H9 (cell line): ENCODE measurements around the gene ANAPC16. TPM values are rescaled to one million over a fixed set of nuclear protein-coding genes. Genes with fewer than 3 reads are reported as not detected.

Experiments used
- DNase-seq: peaks from one replicate; pipeline ENCODE4 v3.0.0-alpha.2; 2017
- H2AFZ ChIP-seq: one replicate; pipeline ENCODE4 v1.6.1; 2013; ENCODE audit warnings: mild to moderate bottlenecking, low read length, control low read depth, moderate library complexity
- H2AK5ac ChIP-seq: 2 replicates; pipeline ENCODE4 v1.6.1; 2013; ENCODE audit warnings: low read length, control low read depth, mixed read lengths; ENCODE audit not compliant: insufficient read length
- H2BK120ac ChIP-seq: one replicate; pipeline ENCODE4 v1.6.1; 2013; ENCODE audit warnings: low read depth, mild to moderate bottlenecking, low read length, control low read depth, inconsistent platforms; ENCODE audit not compliant: poor library complexity, severe bottlenecking
- H2BK12ac ChIP-seq: 2 replicates; pipeline ENCODE4 v1.6.1; 2013; ENCODE audit warnings: low read length, control low read depth, mixed read lengths, low read depth; ENCODE audit not compliant: insufficient read length
- H2BK15ac ChIP-seq: 2 replicates; pipeline ENCODE4 v1.6.1; 2013; ENCODE audit warnings: low read depth, low read length, control low read depth
- H2BK20ac ChIP-seq: one replicate; pipeline ENCODE4 v1.6.1; 2013; ENCODE audit warnings: low read depth, mild to moderate bottlenecking, low read length, control low read depth, inconsistent platforms; ENCODE audit not compliant: poor library complexity, severe bottlenecking
- H2BK5ac ChIP-seq: 2 replicates; pipeline ENCODE4 v1.6.1; 2013; ENCODE audit warnings: low read length, control low read depth, mixed read lengths; ENCODE audit not compliant: insufficient read length
- H3K14ac ChIP-seq: 2 replicates; pipeline ENCODE4 v1.6.1; 2013; ENCODE audit warnings: low read length, control low read depth; ENCODE audit not compliant: insufficient read depth
- H3K18ac ChIP-seq: 2 replicates; pipeline ENCODE4 v1.6.1; 2013; ENCODE audit warnings: low read depth, mild to moderate bottlenecking, mixed read lengths, low read length, control low read depth; ENCODE audit not compliant: insufficient read length
- H3K23ac ChIP-seq: 2 replicates; pipeline ENCODE4 v1.6.1; 2013; ENCODE audit warnings: low read length, control low read depth, mixed read lengths, low read depth; ENCODE audit not compliant: insufficient read length
- H3K23me2 ChIP-seq: 2 replicates; pipeline ENCODE4 v1.6.1; 2013; ENCODE audit warnings: low read depth, mild to moderate bottlenecking, mixed read lengths, low read length, control low read depth; ENCODE audit not compliant: insufficient read length, poor library complexity, severe bottlenecking
- H3K27ac ChIP-seq: 2 replicates; pipeline ENCODE4 v1.5.1; 2013; ENCODE audit warnings: low read length, control low read depth, mixed read lengths, low read depth; ENCODE audit not compliant: insufficient read length
- H3K27me3 ChIP-seq: 2 replicates; pipeline ENCODE4 v1.6.1; 2013; ENCODE audit warnings: low read length, control low read depth, inconsistent platforms; ENCODE audit not compliant: insufficient read depth
- H3K4ac ChIP-seq: 2 replicates; pipeline ENCODE4 v1.6.1; 2013; ENCODE audit warnings: low read depth, mild to moderate bottlenecking, control low read depth, inconsistent platforms, low read length, moderate library complexity
- H3K4me1 ChIP-seq: 2 replicates; pipeline ENCODE4 v1.6.1; 2013; ENCODE audit warnings: low read length, control low read depth, inconsistent platforms; ENCODE audit not compliant: insufficient read depth
- H3K4me2 ChIP-seq: 2 replicates; pipeline ENCODE4 v1.6.1; 2013; ENCODE audit warnings: low read length, control low read depth, mixed read lengths; ENCODE audit not compliant: insufficient read length, insufficient read depth
- H3K56ac ChIP-seq: 2 replicates; pipeline ENCODE4 v1.6.1; 2013; ENCODE audit warnings: low read depth, mild to moderate bottlenecking, mixed read lengths, low read length, control low read depth; ENCODE audit not compliant: insufficient read length
- H3K79me1 ChIP-seq: 2 replicates; pipeline ENCODE4 v1.6.1; 2013; ENCODE audit warnings: low read depth, mild to moderate bottlenecking, moderate library complexity, low read length, control low read depth, inconsistent platforms; ENCODE audit not compliant: insufficient read depth, poor library complexity, severe bottlenecking
- H3K79me2 ChIP-seq: 2 replicates; pipeline ENCODE4 v1.6.1; 2013; ENCODE audit warnings: low read length, control low read depth, inconsistent platforms; ENCODE audit not compliant: insufficient read depth
- H3K9ac ChIP-seq: 2 replicates; pipeline ENCODE4 v1.6.1; 2013; ENCODE audit warnings: low read length, control low read depth, mixed read lengths; ENCODE audit not compliant: insufficient read length; ENCODE audit errors: extremely low read depth
- H3K9me3 ChIP-seq: one replicate; pipeline ENCODE4 v1.6.1; 2013; ENCODE audit warnings: low read depth, low read length, inconsistent platforms; ENCODE audit not compliant: control insufficient read depth
- H3T11ph ChIP-seq: one replicate; pipeline ENCODE4 v1.6.1; 2013; ENCODE audit warnings: mild to moderate bottlenecking, low read length, control low read depth, inconsistent platforms
- H4K20me1 ChIP-seq: one replicate; pipeline ENCODE4 v1.6.1; 2013; ENCODE audit not compliant: control insufficient read depth, insufficient read length, insufficient read depth
- H4K5ac ChIP-seq: 2 replicates; pipeline ENCODE4 v1.6.1; 2013; ENCODE audit warnings: low read depth, mild to moderate bottlenecking, mixed read lengths, low read length, control low read depth; ENCODE audit not compliant: insufficient read length
- H4K8ac ChIP-seq: replicated peaks from 2 replicates; pipeline ENCODE4 v1.6.1; 2013; ENCODE audit warnings: low read length, control low read depth, mixed read lengths, low read depth; ENCODE audit not compliant: insufficient read length
- H4K91ac ChIP-seq: 2 replicates; pipeline ENCODE4 v1.6.1; 2013; ENCODE audit warnings: low read depth, mild to moderate bottlenecking, moderate library complexity, mixed read lengths, low read length, control low read depth; ENCODE audit not compliant: insufficient read length
- H3K27ac Mint-ChIP-seq, 3 experiments: 2 replicates in 2 of 3; 3 replicates in 1 of 3; pipeline ENCODE4 v1.8.0; 2020 to 2021; ENCODE audit warnings: mixed read lengths in 3 of 3, mild to moderate bottlenecking in 1 of 3, moderate library complexity in 1 of 3
- H3K27me3 Mint-ChIP-seq: 2 replicates; pipeline ENCODE4 v1.8.0; 2021; ENCODE audit warnings: low read depth, mild to moderate bottlenecking, moderate library complexity, mixed read lengths
- H3K36me3 Mint-ChIP-seq, 3 experiments: 2 replicates in 2 of 3; 3 replicates in 1 of 3; pipeline ENCODE4 v1.8.0; 2020 to 2021; ENCODE audit warnings: low read depth in 3 of 3, mixed read lengths in 3 of 3; ENCODE audit not compliant: insufficient read depth in 1 of 3
- H3K4me1 Mint-ChIP-seq, 2 experiments: 2 replicates each; pipeline ENCODE4 v1.8.0; 2020; ENCODE audit warnings: mixed read lengths in 2 of 2
- H3K4me3 Mint-ChIP-seq, 2 experiments: 2 replicates in 1 of 2; 3 replicates in 1 of 2; pipeline ENCODE4 v1.8.0; 2020 to 2021; ENCODE audit warnings: mild to moderate bottlenecking in 2 of 2, mixed read lengths in 2 of 2, moderate library complexity in 1 of 2
- H3K9me3 Mint-ChIP-seq, 2 experiments: 2 replicates in 1 of 2; 3 replicates in 1 of 2; pipeline ENCODE4 v1.8.0; 2020; ENCODE audit warnings: mild to moderate bottlenecking in 2 of 2, mixed read lengths in 2 of 2, moderate library complexity in 1 of 2
- WGBS: extraction: QIAGEN DNeasy Blood & Tissue Kit; methylation state at CpG from one replicate; pipeline ENCODE4 v1.1.7; 2013; ENCODE audit warnings: missing lambda C conversion rate, low lambda C conversion rate, mixed read lengths; ENCODE audit not compliant: insufficient read length; ENCODE audit errors: extremely low coverage; 5-methylcytosine and 5-hydroxymethylcytosine counted together
- total RNA-seq: library from RNA; stranded (reverse); gene quantifications from 2 replicates; pipeline ENCODE4 v1.2.1, GENCODE V29; 2021
- TF ChIP-seq, protein P1 (sequence below): fragments of 200-600 bp; sonication (generic); conservative IDR thresholded peaks from 3 replicates; pipeline ENCODE4 v1.8.0; 2021; ENCODE audit warnings: antibody characterized with exemption, mild to moderate bottlenecking

ANAPC16 gene
- total RNA-seq, 1 experiment from 2014 or later, result 66.6 TPM

GRCh38 chr10:72173619-72174296 is 42.1 kb upstream of the ANAPC16 start:
- Histone ChIP-seq H3K14ac (no peak overlapping the region), H3K27ac (no peak overlapping the region), H3K9ac (no peak overlapping the region), H2BK12ac (no peak overlapping the region), H4K5ac (no peak overlapping the region), H3T11ph (no peak overlapping the region), H3K23me2 (no peaks in the 10 kb centered on the region), H3K79me1 (no peaks in the 10 kb centered on the region), H4K91ac (no peak overlapping the region), H2AFZ (no peak overlapping the region), H2BK15ac (no peak overlapping the region), H3K4ac (no peak overlapping the region), H2BK120ac (no peak overlapping the region), H2BK20ac (no peak overlapping the region), H4K8ac (no peak overlapping the region), H3K23ac (no peak overlapping the region), H3K27me3 (no peaks in the 10 kb centered on the region), H3K18ac (no peak overlapping the region), H3K79me2 (no peaks in the 10 kb centered on the region), H3K4me1 (no peaks in the 10 kb centered on the region), H3K56ac (no peak overlapping the region), H2BK5ac (no peak overlapping the region), H4K20me1 (no peaks in the 10 kb centered on the region), H3K4me2 (no peak overlapping the region), H2AK5ac (no peak overlapping the region), H3K9me3 (no peaks in the 10 kb centered on the region)
- Mint-ChIP-seq H3K36me3 (peaks cover 0 to 15% (median 0%) of the 10 kb centered on the region in 3 experiments; a peak in 3 of 7 replicates), H3K9me3 (no peaks in the 10 kb centered on the region), H3K4me3 (no peak overlapping the region), H3K4me1 (no peaks in the 10 kb centered on the region; a peak in 1 of 4 replicates), H3K27ac (no peak overlapping the region), H3K27me3 (no peaks in the 10 kb centered on the region)
- TF ChIP-seq, protein P1, sequence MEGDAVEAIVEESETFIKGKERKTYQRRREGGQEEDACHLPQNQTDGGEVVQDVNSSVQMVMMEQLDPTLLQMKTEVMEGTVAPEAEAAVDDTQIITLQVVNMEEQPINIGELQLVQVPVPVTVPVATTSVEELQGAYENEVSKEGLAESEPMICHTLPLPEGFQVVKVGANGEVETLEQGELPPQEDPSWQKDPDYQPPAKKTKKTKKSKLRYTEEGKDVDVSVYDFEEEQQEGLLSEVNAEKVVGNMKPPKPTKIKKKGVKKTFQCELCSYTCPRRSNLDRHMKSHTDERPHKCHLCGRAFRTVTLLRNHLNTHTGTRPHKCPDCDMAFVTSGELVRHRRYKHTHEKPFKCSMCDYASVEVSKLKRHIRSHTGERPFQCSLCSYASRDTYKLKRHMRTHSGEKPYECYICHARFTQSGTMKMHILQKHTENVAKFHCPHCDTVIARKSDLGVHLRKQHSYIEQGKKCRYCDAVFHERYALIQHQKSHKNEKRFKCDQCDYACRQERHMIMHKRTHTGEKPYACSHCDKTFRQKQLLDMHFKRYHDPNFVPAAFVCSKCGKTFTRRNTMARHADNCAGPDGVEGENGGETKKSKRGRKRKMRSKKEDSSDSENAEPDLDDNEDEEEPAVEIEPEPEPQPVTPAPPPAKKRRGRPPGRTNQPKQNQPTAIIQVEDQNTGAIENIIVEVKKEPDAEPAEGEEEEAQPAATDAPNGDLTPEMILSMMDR, result no peak
- no peak for DNase-seq
- WGBS, result no CpG with 5 or more reads among the region's 7 CpGs
